ENCODE results near the gene CLDN1. TPM values are rescaled to one million over a fixed set of nuclear protein-coding genes. Genes with fewer than 3 reads are reported as not detected.

Gene CLDN1
- total and polyA plus RNA-seq, 12 donors, result 0.10 to 0.78 (median 0.17) TPM; not detected in 2

GRCh38 chr3:190266913-190267290, 55.3 kb downstream of the CLDN1 start:
- no peak for ATAC-seq
- Histone ChIP-seq H3K9me3 (no peaks in the 10 kb centered on the region), H3K4me1 (no peaks in the 10 kb centered on the region), H3K36me3 (no peaks in the 10 kb centered on the region), H3K27me3 (no peaks in the 10 kb centered on the region), H3K27ac (no peak overlapping the region), H3K4me3 (no peak overlapping the region)
- no peak for DNase-seq
- no peak for TF ChIP-seq CTCF (IDR thresholded peaks at IDR 0.05)
- intact Hi-C loops (cut with DNase I), result no loop called here
- WGBS, 2 donors, result 74 to 82% methylated on average over 1 of the region's 1 CpG

DNA sequence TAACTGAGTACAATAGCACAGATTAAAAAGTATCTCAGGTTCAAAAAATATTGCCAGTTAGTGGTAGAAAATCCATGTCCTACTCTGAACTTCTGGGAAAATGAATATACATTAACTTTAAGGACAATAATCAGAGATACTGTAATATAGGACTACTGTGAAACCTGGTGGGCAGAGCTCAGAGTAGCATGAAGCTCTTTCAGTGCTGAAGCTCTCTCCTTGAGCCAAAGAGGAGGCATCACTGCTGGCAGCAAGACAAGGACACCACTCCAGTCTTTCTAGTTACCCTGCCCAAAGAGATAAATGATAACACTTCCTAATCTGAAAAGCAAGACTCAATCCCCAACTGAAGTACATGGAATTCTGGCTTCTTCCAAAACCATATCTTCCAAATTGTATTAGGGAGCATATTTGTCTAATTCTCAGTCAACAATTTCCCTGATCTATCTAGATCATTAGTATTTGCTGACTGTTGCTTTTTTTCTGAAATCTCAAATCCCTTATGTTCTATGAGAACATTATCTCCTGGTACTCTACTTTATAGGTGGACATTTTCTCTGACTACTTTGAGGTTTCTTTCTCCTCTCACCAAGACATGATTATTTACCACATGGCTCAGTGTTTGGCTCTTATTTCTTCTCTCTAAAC, 55.9 kb downstream of the CLDN1 start:
- peaks cover 0 to 5% (median 0%) of the 10 kb centered on the region in 9 donors for H3K4me1 ChIP-seq
- no peak overlapping the region for H3K4me3 ChIP-seq
- ATAC-seq (no peak), DNase-seq (no peak)
- H3K27ac ChIP-seq, result no peak overlapping the region
- H3K36me3 ChIP-seq, result no peaks in the 10 kb centered on the region
- no peak for TF ChIP-seq CTCF (IDR thresholded peaks at IDR 0.05)
- no peaks in the 10 kb centered on the region for H3K9me3 ChIP-seq
- no peaks in the 10 kb centered on the region for H3K27me3 ChIP-seq
- intact Hi-C loops (cut with DNase I), result no loop called here

DNA sequence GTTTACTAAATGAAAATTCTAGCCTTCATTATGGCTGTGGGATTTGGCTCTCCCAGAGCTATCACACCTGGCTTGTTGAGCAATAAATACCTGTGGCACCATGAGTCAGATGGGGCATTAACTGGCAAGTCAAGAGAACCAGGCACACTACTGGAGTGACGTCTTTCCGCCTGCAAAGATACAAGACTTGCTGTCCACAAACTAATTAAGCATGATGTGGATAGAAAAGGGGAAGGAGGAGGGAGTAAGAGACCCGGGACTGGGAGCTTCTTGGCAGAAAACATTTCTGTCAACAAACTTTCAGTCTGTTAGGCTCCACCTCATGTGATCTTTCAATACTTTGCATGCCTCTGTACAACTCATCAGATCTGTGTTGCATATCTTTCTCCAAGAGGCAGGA, 56.5 kb downstream of the CLDN1 start:
- no peak overlapping the region for H3K4me3 ChIP-seq
- WGBS, 2 donors, result 44 to 48% methylated on average over 3 of the region's 3 CpGs
- intact Hi-C loops (cut with DNase I), result no loop called here
- no peaks in the 10 kb centered on the region for H3K36me3 ChIP-seq
- no peak for ATAC-seq
- H3K4me1 ChIP-seq, result peaks cover 0 to 9% (median 0%) of the 10 kb centered on the region in 9 donors
- no peak for TF ChIP-seq CTCF (IDR thresholded peaks at IDR 0.05)
- DNase-seq, result no peak
- no peak overlapping the region for H3K27ac ChIP-seq
- H3K9me3 ChIP-seq, result no peaks in the 10 kb centered on the region
- H3K27me3 ChIP-seq, result no peaks in the 10 kb centered on the region

GRCh38 chr3:190265126-190265525, 57.1 kb downstream of the CLDN1 start:
- no peaks in the 10 kb centered on the region for H3K27me3 ChIP-seq
- H3K27ac ChIP-seq, result no peak overlapping the region
- no peaks in the 10 kb centered on the region for H3K9me3 ChIP-seq
- H3K4me3 ChIP-seq, result no peak overlapping the region
- no peaks in the 10 kb centered on the region for H3K36me3 ChIP-seq
- ATAC-seq (no peak), DNase-seq (no peak)
- TF ChIP-seq CTCF (IDR thresholded peaks at IDR 0.05), result no peak
- H3K4me1 ChIP-seq, result peaks cover 0 to 16% (median 0%) of the 10 kb centered on the region in 9 donors
- intact Hi-C loops (cut with DNase I), result no loop called here
- 74 to 82% methylated on average over 1 of the region's 1 CpG for WGBS, 2 donors
